ENCODE measurements around the gene TRIM25.

Gene TRIM25

DNA sequence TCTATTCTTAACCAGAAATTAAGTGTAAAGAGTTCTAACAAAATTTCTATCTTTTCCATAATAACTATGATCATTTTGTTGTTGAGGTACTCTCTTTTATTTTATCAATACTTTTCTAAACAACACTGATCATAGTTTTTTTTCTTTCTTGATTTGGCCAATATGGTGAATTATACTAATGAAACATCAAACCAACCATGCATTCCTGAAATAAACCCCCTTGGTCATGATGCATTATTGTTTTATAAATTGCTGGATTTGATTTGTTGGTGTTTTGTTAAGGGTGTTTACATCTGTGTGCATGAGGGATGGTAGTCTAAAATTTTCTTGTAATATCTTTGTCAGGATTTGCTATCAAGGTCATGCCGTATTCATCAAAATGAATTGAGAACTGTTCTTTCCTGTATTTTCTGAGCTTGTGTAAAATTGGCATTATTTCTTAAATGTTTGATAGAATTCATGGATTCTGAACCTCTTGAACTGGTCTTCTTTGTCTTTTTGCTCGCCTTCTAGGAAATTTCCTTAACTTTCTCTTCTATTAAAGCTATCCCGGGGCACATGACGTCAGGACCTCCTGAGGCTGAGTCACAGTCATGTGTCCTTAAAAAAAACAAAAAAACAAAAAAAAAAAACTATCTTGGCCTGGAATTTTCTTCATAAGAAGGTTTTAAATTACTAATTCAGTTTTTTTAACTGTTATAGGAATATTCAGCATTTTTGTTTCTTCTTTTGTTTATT lies 3.9 kb upstream of the TRIM25 start:
- DNase-seq (ENCODE audit: low read depth in 1 of 2, low spot score in 1 of 2), result no peak
- no peak for TF ChIP-seq JUND (IDR thresholded peaks at IDR 0.05; ENCODE audit: low read depth)
- in situ Hi-C loops (cut with HindIII; ENCODE audit: low pct_unique_long_range_greater_than_20kb, low sequenced_read_pairs), result no loop called here

DNA sequence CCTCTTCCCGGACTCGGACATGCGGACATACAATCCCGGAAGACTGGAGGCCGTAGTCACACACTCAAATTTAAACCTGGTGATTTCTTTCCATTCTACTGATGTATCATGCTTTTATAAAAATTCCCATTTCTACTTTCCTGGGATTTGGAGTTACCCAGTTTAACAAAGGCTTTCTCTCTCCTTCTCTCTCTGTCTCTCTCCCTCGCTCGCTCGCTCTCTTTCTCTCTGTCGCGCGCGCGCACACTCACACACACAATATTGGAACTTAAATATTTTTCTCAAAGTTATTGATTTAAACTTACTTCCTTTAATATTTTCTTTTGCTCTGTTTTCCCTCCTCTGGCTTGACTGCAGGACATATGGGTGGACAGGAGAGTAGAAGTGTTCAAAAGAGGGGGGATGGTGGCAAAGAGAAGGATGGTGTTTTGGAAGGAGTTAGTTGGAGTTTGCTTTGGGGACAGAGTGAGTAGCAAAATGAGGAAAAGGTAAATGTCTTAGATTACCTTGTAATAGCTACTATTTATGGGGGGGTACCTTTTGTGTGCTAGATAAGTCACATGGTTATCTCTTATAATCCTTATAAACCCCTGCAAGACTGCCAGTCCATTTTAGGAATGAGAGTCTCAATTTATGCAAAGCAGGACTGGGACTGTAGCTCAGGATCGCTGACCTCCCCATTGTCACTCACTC lies 878 bp upstream of the TRIM25 start:
- no peak for TF ChIP-seq JUND (IDR thresholded peaks at IDR 0.05; ENCODE audit: low read depth)
- in situ Hi-C loops (cut with HindIII; ENCODE audit: low pct_unique_long_range_greater_than_20kb, low sequenced_read_pairs), result no loop called here
- peak in 1 of 2 experiments; percentile 37 for DNase-seq (ENCODE audit: low read depth in 1 of 2, low spot score in 1 of 2)

DNA sequence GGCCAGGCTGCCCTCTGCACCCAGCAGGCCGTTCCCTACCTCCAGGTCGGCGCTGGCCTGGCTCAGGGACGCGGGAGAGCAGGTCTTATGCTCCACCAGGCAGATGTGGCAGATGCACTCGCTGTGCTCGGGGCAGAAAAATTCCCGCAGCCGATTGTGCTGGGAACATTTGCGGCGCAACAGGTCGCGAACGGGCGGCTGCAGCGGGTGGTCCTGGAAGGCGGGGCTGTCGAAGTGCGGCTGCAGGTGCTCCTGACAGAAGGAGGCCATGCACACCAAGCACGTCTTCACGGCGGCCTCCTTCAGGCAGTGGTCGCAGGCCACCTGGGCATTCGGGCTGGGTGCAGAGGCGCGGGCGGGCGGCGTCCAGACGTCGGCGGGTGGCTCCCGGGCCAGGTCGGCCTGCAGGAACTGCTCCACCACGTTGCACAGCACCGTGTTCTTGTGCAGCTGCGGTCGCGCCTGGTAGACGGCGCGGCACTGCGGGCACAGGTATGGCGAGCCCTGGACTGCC lies 439 bp downstream of the TRIM25 start:
- in situ Hi-C loops (cut with HindIII; ENCODE audit: low pct_unique_long_range_greater_than_20kb, low sequenced_read_pairs), result no loop called here
- TF ChIP-seq JUND (IDR thresholded peaks at IDR 0.05; ENCODE audit: low read depth), result no peak
- no peak for DNase-seq (ENCODE audit: low read depth in 1 of 2, low spot score in 1 of 2)

DNA sequence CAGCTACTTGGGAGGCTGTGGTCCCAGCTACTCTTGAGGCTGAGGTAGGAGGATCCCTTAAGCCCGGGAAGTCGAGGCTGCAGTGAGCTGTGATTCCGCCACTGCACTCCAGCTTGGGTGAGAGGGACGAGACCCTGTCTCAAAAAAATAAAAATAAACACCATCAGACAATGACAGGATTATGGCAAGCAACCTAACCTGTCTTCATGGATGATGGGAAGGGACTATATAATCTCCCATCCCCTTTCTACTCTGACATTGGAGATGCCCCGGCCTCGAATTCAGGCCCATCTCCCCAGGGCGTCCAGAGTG lies 893 bp downstream of the TRIM25 start:
- no peak for TF ChIP-seq JUND (IDR thresholded peaks at IDR 0.05; ENCODE audit: low read depth)
- in situ Hi-C loops (cut with HindIII; ENCODE audit: low pct_unique_long_range_greater_than_20kb, low sequenced_read_pairs), result no loop called here

DNA sequence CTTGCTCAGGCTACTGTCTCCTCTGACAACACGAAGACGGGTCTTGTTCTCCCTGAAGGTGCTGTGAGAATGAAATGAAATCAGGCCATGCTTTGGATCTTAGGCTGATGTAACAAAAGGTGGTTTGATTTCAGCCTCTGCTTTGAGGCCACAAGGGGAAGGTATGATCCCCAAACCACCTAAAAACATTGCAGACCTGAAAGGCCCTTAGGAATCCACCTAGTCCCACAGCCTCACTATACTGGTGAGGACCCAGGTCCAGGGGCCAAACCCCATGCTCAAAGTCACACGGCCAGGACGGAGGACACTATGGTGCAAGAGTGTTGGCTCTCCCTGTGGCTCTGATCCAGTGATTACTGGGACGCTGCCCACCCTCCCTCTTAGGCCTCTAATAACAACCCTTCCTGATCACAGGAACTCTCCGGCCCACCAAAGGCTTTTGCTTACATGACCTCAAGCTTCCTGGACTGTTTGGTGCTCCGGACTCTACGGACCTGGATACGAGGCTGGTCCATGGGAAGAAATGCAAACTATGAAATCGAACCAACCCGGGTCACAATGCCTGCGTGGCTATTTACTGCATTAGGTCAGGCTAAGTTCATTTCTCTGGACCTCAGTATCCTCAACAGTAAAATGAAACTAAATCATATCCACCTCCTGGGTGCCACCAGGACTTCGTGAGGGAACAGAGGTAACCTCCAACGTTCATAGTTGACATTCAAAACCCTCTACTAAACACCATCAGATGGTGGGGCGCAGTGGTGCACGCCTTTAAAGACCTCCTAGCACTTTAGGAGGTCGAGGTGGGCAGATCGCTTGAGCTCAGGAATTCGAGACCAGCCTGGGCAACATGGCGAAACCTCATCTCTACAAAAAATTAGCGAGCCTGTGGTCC lies 1.5 kb downstream of the TRIM25 start:
- peak in 1 of 2 experiments; percentile 27 for DNase-seq (ENCODE audit: low read depth in 1 of 2, low spot score in 1 of 2)
- in situ Hi-C loops (cut with HindIII; ENCODE audit: low pct_unique_long_range_greater_than_20kb, low sequenced_read_pairs), result no loop called here

More for the DNA sequence above, 893 bp downstream of the TRIM25 start:
- no peak for DNase-seq (ENCODE audit: low read depth in 1 of 2, low spot score in 1 of 2)

DNA sequence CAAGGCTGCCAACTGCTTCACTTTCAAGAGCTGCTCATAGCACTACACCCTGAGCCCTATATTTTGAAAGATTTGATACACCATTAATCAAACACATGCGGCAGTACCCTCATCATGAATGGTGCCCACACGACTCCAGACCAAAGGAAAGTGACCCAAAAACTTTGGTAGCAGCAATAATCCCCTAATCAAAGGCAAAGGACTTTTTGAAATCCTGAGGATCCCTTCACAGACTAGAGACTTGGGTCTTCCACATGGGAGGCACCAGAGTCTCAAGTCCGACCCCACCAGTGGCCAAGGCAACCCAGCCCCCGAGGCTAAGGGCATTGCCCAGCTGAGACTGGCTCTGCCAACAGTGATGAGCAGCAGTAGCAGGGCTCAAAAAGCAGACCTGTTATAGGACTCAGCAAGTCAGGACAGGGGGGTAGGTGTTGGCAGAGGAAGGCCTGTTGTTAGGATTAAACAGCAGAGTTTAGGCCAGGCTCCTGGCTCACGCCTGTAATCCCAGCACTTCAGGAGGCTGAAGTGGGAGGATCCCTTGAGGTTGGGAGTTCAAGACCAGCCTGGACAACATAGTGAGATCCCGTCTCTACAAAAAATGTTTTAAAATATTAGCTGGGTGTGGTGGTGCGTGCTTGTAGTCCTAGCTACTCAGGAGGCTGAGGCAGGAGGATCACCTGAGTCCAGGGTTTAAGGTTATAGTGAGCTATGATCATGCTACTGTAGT lies 3.2 kb downstream of the TRIM25 start:
- in situ Hi-C loops (cut with HindIII; ENCODE audit: low pct_unique_long_range_greater_than_20kb, low sequenced_read_pairs), result no loop called here
- no peak for DNase-seq (ENCODE audit: low read depth in 1 of 2, low spot score in 1 of 2)
- TF ChIP-seq JUND (IDR thresholded peaks at IDR 0.05; ENCODE audit: low read depth), result no peak

More for the DNA sequence above, 1.5 kb downstream of the TRIM25 start:
- TF ChIP-seq JUND (IDR thresholded peaks at IDR 0.05; ENCODE audit: low read depth), result no peak

DNA sequence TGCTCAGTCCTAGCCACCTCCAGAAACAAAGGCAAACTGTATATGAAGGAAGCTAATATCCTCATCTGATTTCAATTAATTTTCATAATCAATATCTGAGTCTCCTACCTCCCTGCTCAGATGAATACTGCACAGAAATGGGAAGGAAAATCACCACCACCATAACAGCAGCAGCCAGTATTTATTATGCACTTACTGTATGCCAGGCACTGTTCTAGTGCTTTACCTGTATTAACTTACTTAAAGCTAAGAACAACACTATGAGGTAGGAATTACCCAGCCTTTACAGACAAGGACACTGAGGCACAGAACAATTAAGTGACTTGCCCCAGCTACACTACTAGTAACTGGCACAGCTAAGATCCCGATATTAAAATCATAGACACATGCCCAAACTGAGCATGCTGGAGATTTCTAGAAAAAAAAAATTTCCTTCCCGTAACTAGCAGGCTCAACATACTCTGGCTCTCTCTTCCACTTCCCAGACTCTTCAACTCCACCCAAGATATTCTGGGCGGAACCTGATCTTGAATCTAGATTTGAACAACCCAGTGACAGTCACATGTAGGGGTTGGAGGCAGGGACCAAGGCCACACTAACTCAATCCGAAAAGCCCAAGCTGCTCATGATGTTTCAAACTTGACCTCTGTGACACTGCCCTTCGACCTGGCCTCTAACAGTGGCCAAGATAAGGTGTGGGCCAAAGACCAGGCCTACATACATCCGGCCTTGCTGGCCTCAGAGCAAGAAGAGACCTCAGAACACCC lies 3.9 kb downstream of the TRIM25 start:
- in situ Hi-C loops (cut with HindIII; ENCODE audit: low pct_unique_long_range_greater_than_20kb, low sequenced_read_pairs), result no loop called here
- no peak for DNase-seq (ENCODE audit: low read depth in 1 of 2, low spot score in 1 of 2)
- no peak for TF ChIP-seq JUND (IDR thresholded peaks at IDR 0.05; ENCODE audit: low read depth)

DNA sequence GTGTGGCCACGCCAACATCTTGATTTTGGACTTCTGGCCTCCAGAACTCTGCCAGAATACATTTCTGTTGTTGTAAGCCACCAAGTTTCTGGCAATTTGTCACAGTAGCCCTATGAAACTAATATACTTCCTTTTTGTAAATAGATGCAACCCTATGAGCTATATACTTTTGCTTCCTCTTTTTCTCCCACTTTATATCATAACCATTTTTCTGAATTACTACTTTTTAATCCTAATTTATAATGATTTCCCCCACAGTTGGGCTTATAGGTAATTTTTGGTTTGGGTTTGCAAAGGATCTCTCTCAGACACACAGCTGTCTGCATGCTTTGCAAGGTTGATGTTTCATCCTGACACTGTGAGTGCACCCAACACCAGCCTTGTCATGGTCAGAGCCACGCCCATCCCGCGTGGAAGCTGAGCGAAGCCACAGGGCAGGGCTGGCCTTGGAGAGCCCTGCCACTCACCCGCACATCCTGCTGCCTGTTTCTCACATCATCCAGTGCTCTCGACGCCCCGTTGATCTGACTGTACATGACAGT lies 5.8 kb downstream of the TRIM25 start:
- DNase-seq (ENCODE audit: low read depth in 1 of 2, low spot score in 1 of 2), result no peak
- in situ Hi-C loops (cut with HindIII; ENCODE audit: low pct_unique_long_range_greater_than_20kb, low sequenced_read_pairs), result no loop called here
- TF ChIP-seq JUND (IDR thresholded peaks at IDR 0.05; ENCODE audit: low read depth), result no peak

DNA sequence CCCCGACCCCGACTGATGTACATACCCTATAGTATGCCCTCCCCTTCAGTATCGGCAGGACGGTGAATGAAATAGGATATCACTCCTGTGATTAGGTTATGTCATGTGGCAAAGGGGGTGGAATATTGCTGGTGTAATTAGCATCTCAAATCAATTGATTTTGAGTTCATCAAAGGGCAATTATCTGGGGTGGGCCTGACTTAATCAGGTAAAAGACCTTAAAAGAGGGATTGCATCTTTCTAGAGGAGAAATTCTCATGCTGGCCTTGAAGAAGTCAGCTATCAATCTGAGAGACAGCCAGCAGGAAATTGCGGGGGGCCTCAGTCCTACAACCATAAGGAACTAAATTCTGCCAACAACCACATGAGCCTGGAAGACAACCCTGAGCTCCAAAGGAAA lies 10.3 kb downstream of the TRIM25 start:
- DNase-seq (ENCODE audit: low read depth in 1 of 2, low spot score in 1 of 2), result no peak

DNA sequence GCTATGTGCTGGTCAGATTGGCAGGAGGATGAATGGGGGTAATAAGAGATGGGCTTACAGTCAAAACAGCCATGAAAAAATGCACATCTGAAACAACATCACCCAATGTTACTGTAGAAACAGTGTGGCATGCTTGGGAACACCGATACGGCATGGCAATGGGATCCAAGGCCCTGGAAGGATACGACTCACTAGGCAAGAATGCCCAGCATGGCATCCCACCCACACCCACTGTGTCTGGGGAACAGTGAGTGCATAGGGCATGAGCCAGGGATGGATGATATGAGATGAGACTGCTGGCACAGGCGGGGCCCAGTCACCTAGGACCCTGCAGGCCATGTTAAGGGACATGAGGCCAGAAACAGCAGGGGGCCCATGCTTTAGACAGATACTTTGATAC lies 11.5 kb downstream of the TRIM25 start:
- in situ Hi-C loops (cut with HindIII; ENCODE audit: low pct_unique_long_range_greater_than_20kb, low sequenced_read_pairs), result no loop called here
- no peak for TF ChIP-seq JUND (IDR thresholded peaks at IDR 0.05; ENCODE audit: low read depth)
- no peak for DNase-seq (ENCODE audit: low read depth in 1 of 2, low spot score in 1 of 2)

More for the DNA sequence above, 10.3 kb downstream of the TRIM25 start:
- in situ Hi-C loops (cut with HindIII; ENCODE audit: low pct_unique_long_range_greater_than_20kb, low sequenced_read_pairs), result no loop called here
- no peak for TF ChIP-seq JUND (IDR thresholded peaks at IDR 0.05; ENCODE audit: low read depth)

DNA sequence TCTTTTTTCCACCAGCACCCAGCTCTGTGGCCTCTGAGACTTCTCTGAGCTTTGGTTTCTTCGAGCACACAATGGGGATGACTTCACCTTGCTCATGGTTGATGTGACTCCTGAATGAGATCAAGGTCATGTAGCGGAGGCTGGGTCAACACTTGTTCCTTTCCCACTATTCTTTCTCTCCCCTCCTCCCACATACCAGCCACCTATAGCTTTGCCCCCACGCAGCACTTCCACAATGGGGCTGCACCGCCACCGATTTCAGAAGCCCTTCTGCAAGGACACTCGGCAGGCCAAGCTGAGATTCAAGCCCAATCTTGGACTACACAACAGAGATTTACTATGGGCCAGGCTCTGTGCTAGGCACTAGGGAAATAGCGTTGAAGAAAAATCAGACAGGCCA lies 14.4 kb downstream of the TRIM25 start:
- TF ChIP-seq JUND (IDR thresholded peaks at IDR 0.05; ENCODE audit: low read depth), result no peak
- in situ Hi-C loops (cut with HindIII; ENCODE audit: low pct_unique_long_range_greater_than_20kb, low sequenced_read_pairs), result no loop called here
- no peak for DNase-seq (ENCODE audit: low read depth in 1 of 2, low spot score in 1 of 2)

Data from T47D (cell line).